SK-N-MC (cell line): ENCODE results near the gene CAP1.
A peak's percentile ranks its signal among the peaks of the same experiment; 100 is the strongest.

Experiments
- DNase-seq: peaks from one replicate; pipeline ENCODE4 v3.0.0-alpha.2; 2011; ENCODE audit warnings: low read depth, low spot score
- H3K27ac ChIP-seq: fragments of 200-600 bp; sonication (generic); 2 replicates; pipeline ENCODE4 v1.5.1; 2016; ENCODE audit warnings: mixed run types
- H3K36me3 ChIP-seq: fragments of 200-600 bp; sonication (generic); 2 replicates; pipeline ENCODE4 v1.6.1; 2017; ENCODE audit warnings: antibody characterized with exemption, low read length, mixed read lengths; ENCODE audit not compliant: insufficient read depth
- H3K4me3 ChIP-seq: fragments of 200-600 bp; sonication (generic); 2 replicates; pipeline ENCODE4 v1.5.1; 2016
- H3K9ac ChIP-seq: fragments of 200-600 bp; sonication (generic); 2 replicates; pipeline ENCODE4 v1.8.0; 2017; ENCODE audit warnings: mixed run types, mixed read lengths; ENCODE audit not compliant: insufficient read length
- H3K9me3 ChIP-seq: fragments of 200-600 bp; sonication (generic); 2 replicates; pipeline ENCODE4 v1.6.1; 2017; ENCODE audit warnings: low read depth, mild to moderate bottlenecking, antibody characterized with exemption, low read length, moderate library complexity, mixed read lengths
- EZH2 ChIP-seq: fragments of 200-600 bp; sonication (generic); IDR thresholded peaks from one replicate; pipeline ENCODE4 v1.6.1; 2017; ENCODE audit warnings: antibody characterized with exemption
- FOXP2 ChIP-seq: optimal IDR thresholded peaks from 2 replicates; pipeline ENCODE3; 2011; ENCODE audit warnings: mild to moderate bottlenecking, moderate library complexity; ENCODE audit not compliant: insufficient read depth; ENCODE audit errors: extremely low read length, control extremely low read depth
- POLR2AphosphoS5 ChIP-seq: IDR thresholded peaks from 2 replicates; pipeline ENCODE4 v1.6.1; 2012; ENCODE audit warnings: mild to moderate bottlenecking, low read depth, low read length, borderline replicate concordance

Gene CAP1

GRCh38 chr1:40040511-40041465 is at the start of gene CAP1:
CAP1 (plus strand) TSS chr1:40040729; CDS start chr1:40059347, 18,618 bp downstream.
- TF ChIP-seq POLR2AphosphoS5 (peak; percentile 72; the same call in 1 of the 2 replicates), FOXP2 (peak; percentile 29), EZH2 (no peak)
- H3K4me3 ChIP-seq = peak within 1 kb of the TSS; percentile 93
- peak within 1 kb of the TSS; percentile 91 for H3K9ac ChIP-seq
- peak within 1 kb of the TSS; percentile 34; the same call in 1 of the 2 replicates for H3K27ac ChIP-seq
- H3K9me3 ChIP-seq = no peaks in the 10 kb centered on the region
- H3K36me3 ChIP-seq = no peaks in the 10 kb centered on the region; the same call in 1 of the 2 replicates
- peak; percentile 61 for DNase-seq

- Histone ChIP-seq H3K36me3 (no peaks in the 10 kb centered on the region), H3K4me3 (no peak overlapping the region), H3K9ac (no peak overlapping the region), H3K9me3 (no peaks in the 10 kb centered on the region), H3K27ac (no peak overlapping the region)
- TF ChIP-seq EZH2 (no peak), POLR2AphosphoS5 (no peak), FOXP2 (no peak)
- no peak for DNase-seq
Observed at GRCh38 chr1:39992234-39992633, 48.3 kb upstream of the CAP1 start.

- H3K27ac ChIP-seq = no peak overlapping the region
- TF ChIP-seq FOXP2 (no peak), POLR2AphosphoS5 (no peak), EZH2 (no peak)
- no peaks in the 10 kb centered on the region for H3K9me3 ChIP-seq
- no peak overlapping the region for H3K4me3 ChIP-seq
- no peak for DNase-seq
- no peak overlapping the region for H3K9ac ChIP-seq
- H3K36me3 ChIP-seq = no peaks in the 10 kb centered on the region
Observed at GRCh38 chr1:39992888-39993287, 47.6 kb upstream of the CAP1 start.

GRCh38 chr1:39995973-39996393 is 44.5 kb upstream of the CAP1 start:
- Histone ChIP-seq H3K4me3 (no peak overlapping the region), H3K27ac (no peak overlapping the region), H3K9me3 (no peaks in the 10 kb centered on the region), H3K36me3 (no peaks in the 10 kb centered on the region), H3K9ac (no peak overlapping the region)
- no peak for DNase-seq
- TF ChIP-seq EZH2 (no peak), POLR2AphosphoS5 (no peak), FOXP2 (no peak)

GRCh38 chr1:39996396-39997004 is 44.0 kb upstream of the CAP1 start:
- H3K9ac ChIP-seq = no peak overlapping the region
- no peak overlapping the region for H3K4me3 ChIP-seq
- TF ChIP-seq POLR2AphosphoS5 (no peak), EZH2 (no peak), FOXP2 (no peak)
- no peak overlapping the region for H3K27ac ChIP-seq
- no peak for DNase-seq
- H3K36me3 ChIP-seq = no peaks in the 10 kb centered on the region
- no peaks in the 10 kb centered on the region for H3K9me3 ChIP-seq

GRCh38 chr1:40001456-40001855 is 39.1 kb upstream of the CAP1 start:
- H3K4me3 ChIP-seq = no peak overlapping the region
- no peak overlapping the region for H3K9ac ChIP-seq
- no peak for DNase-seq
- TF ChIP-seq POLR2AphosphoS5 (no peak), FOXP2 (no peak), EZH2 (no peak)
- H3K27ac ChIP-seq = no peak overlapping the region
- H3K9me3 ChIP-seq = no peaks in the 10 kb centered on the region
- no peaks in the 10 kb centered on the region for H3K36me3 ChIP-seq

GRCh38 chr1:40003156-40004093 is 37.1 kb upstream of the CAP1 start:
- H3K9me3 ChIP-seq = no peaks in the 10 kb centered on the region
- H3K4me3 ChIP-seq = no peak overlapping the region
- H3K9ac ChIP-seq = no peak overlapping the region
- no peaks in the 10 kb centered on the region for H3K36me3 ChIP-seq
- no peak for TF ChIP-seq POLR2AphosphoS5
- TF ChIP-seq FOXP2 = no peak
- TF ChIP-seq EZH2 = no peak
- no peak for DNase-seq
- H3K27ac ChIP-seq = no peak overlapping the region
